ENCODE measurements around the gene MUC5AC. TPM values are rescaled to one million over a fixed set of nuclear protein-coding genes. Genes with fewer than 3 reads are reported as not detected.
"Not testable (repeated sequence)": the region's sequence is repeated elsewhere in the genome, so short reads cannot be mapped to it uniquely, and the experiment has no call there.

MUC5AC gene
- total and polyA plus RNA-seq, 2 of the 13 experiments (the other 11 are each of a cell fraction or from before 2014, with no cell fraction given), result under 0.01 TPM; not detected in 1

GRCh38 chr11:1246301-1246700 is 88.5 kb downstream of the MUC5AC start:
- H3K79me2 ChIP-seq (ENCODE audit: insufficient read depth, low read length); ATAC-seq; H2AFZ ChIP-seq (ENCODE audit: low read length); H3K4me1 ChIP-seq (ENCODE audit: insufficient read depth, low read length); FAIRE-seq; H3K4me3 ChIP-seq (replicated peaks in 1 of 3; ENCODE audit: insufficient read depth in 1 of 3, low read depth in 2 of 3, low read length in 3 of 3); in situ Hi-C loops (cut with HindIII; ENCODE audit: extremely low pct_ligation_motif_present, low pct_unique_long_range_greater_than_20kb); BruUV-seq (replicated peaks); DNase-seq (ENCODE audit: low spot score); H3K9ac ChIP-seq (ENCODE audit: insufficient read depth, low read depth, low read length); H3K9me3 ChIP-seq (ENCODE audit: low read length); CTCF ChIA-PET (ENCODE audit: low intra/inter-chr PET ratio, low total read pairs); H4K20me1 ChIP-seq (ENCODE audit: insufficient read depth, low read length); H3K27ac ChIP-seq (ENCODE audit: extremely low read length, insufficient read depth, low read length); intact Hi-C loops (cut with micrococcal nuclease; ENCODE audit: unreplicated experiment); H3K36me3 ChIP-seq (replicated peaks in 1 of 2; ENCODE audit: control insufficient read depth in 1 of 2, insufficient read depth in 2 of 2, low read length in 2 of 2); H3K27me3 ChIP-seq (ENCODE audit: control insufficient read depth in 1 of 2, insufficient read depth in 2 of 2, low read length in 2 of 2); H3K4me2 ChIP-seq (ENCODE audit: low read depth, low read length); POLR2A ChIA-PET: not testable (repeated sequence)
- 88% methylated on average over 11 of the region's 14 CpGs for WGBS (ENCODE audit: low lambda C conversion rate)

- ATAC-seq; CTCF ChIA-PET (ENCODE audit: low intra/inter-chr PET ratio, low total read pairs); H3K9ac ChIP-seq (ENCODE audit: insufficient read depth, low read depth, low read length); H4K20me1 ChIP-seq (ENCODE audit: insufficient read depth, low read length); BruUV-seq (replicated peaks); FAIRE-seq; H3K36me3 ChIP-seq (replicated peaks in 1 of 2; ENCODE audit: control insufficient read depth in 1 of 2, insufficient read depth in 2 of 2, low read length in 2 of 2); H3K27ac ChIP-seq (ENCODE audit: extremely low read length, insufficient read depth, low read length); H3K4me2 ChIP-seq (ENCODE audit: low read depth, low read length); POLR2A ChIA-PET; intact Hi-C loops (cut with micrococcal nuclease; ENCODE audit: unreplicated experiment); DNase-seq (ENCODE audit: low spot score); H2AFZ ChIP-seq (ENCODE audit: low read length); H3K27me3 ChIP-seq (ENCODE audit: control insufficient read depth in 1 of 2, insufficient read depth in 2 of 2, low read length in 2 of 2); H3K4me1 ChIP-seq (ENCODE audit: insufficient read depth, low read length); H3K79me2 ChIP-seq (ENCODE audit: insufficient read depth, low read length); H3K4me3 ChIP-seq (replicated peaks in 1 of 3; ENCODE audit: insufficient read depth in 1 of 3, low read depth in 2 of 3, low read length in 3 of 3); in situ Hi-C loops (cut with HindIII; ENCODE audit: extremely low pct_ligation_motif_present, low pct_unique_long_range_greater_than_20kb): not testable (repeated sequence)
- 88% methylated on average over 12 of the region's 14 CpGs for WGBS (ENCODE audit: low lambda C conversion rate)
- peaks cover 14% of the 10 kb centered on the region; the same call in 1 of the 2 replicates for H3K9me3 ChIP-seq (ENCODE audit: low read length)
These were observed 89.3 kb downstream of the MUC5AC start for GRCh38 chr11:1247026-1247425.

GRCh38 chr11:1248951-1249350 is 91.2 kb downstream of the MUC5AC start:
- H4K20me1 ChIP-seq (ENCODE audit: insufficient read depth, low read length); DNase-seq (ENCODE audit: low spot score); H3K27me3 ChIP-seq (ENCODE audit: control insufficient read depth in 1 of 2, insufficient read depth in 2 of 2, low read length in 2 of 2); BruUV-seq (replicated peaks); H2AFZ ChIP-seq (ENCODE audit: low read length); intact Hi-C loops (cut with micrococcal nuclease; ENCODE audit: unreplicated experiment); H3K4me3 ChIP-seq (replicated peaks in 1 of 3; ENCODE audit: insufficient read depth in 1 of 3, low read depth in 2 of 3, low read length in 3 of 3); H3K79me2 ChIP-seq (ENCODE audit: insufficient read depth, low read length); ATAC-seq; POLR2A ChIA-PET; H3K4me1 ChIP-seq (ENCODE audit: insufficient read depth, low read length); H3K9ac ChIP-seq (ENCODE audit: insufficient read depth, low read depth, low read length); H3K4me2 ChIP-seq (ENCODE audit: low read depth, low read length); H3K36me3 ChIP-seq (replicated peaks in 1 of 2; ENCODE audit: control insufficient read depth in 1 of 2, insufficient read depth in 2 of 2, low read length in 2 of 2); CTCF ChIA-PET (ENCODE audit: low intra/inter-chr PET ratio, low total read pairs); FAIRE-seq; H3K27ac ChIP-seq (ENCODE audit: extremely low read length, insufficient read depth, low read length); in situ Hi-C loops (cut with HindIII; ENCODE audit: extremely low pct_ligation_motif_present, low pct_unique_long_range_greater_than_20kb): not testable (repeated sequence)
- peaks cover 14% of the 10 kb centered on the region; the same call in 1 of the 2 replicates for H3K9me3 ChIP-seq (ENCODE audit: low read length)
- 78% methylated on average over 8 of the region's 18 CpGs for WGBS (ENCODE audit: low lambda C conversion rate)

- H3K36me3 ChIP-seq (replicated peaks in 1 of 2; ENCODE audit: control insufficient read depth in 1 of 2, insufficient read depth in 2 of 2, low read length in 2 of 2); POLR2A ChIA-PET; intact Hi-C loops (cut with micrococcal nuclease; ENCODE audit: unreplicated experiment); H3K4me1 ChIP-seq (ENCODE audit: insufficient read depth, low read length); CTCF ChIA-PET (ENCODE audit: low intra/inter-chr PET ratio, low total read pairs); H4K20me1 ChIP-seq (ENCODE audit: insufficient read depth, low read length); BruUV-seq (replicated peaks); H3K79me2 ChIP-seq (ENCODE audit: insufficient read depth, low read length); H3K4me3 ChIP-seq (replicated peaks in 1 of 3; ENCODE audit: insufficient read depth in 1 of 3, low read depth in 2 of 3, low read length in 3 of 3); H3K4me2 ChIP-seq (ENCODE audit: low read depth, low read length); H2AFZ ChIP-seq (ENCODE audit: low read length); in situ Hi-C loops (cut with HindIII; ENCODE audit: extremely low pct_ligation_motif_present, low pct_unique_long_range_greater_than_20kb); ATAC-seq; H3K27ac ChIP-seq (ENCODE audit: extremely low read length, insufficient read depth, low read length); H3K9ac ChIP-seq (ENCODE audit: insufficient read depth, low read depth, low read length); FAIRE-seq; DNase-seq (ENCODE audit: low spot score); H3K27me3 ChIP-seq (ENCODE audit: control insufficient read depth in 1 of 2, insufficient read depth in 2 of 2, low read length in 2 of 2): not testable (repeated sequence)
- H3K9me3 ChIP-seq (ENCODE audit: low read length), result peaks cover 14% of the 10 kb centered on the region; the same call in 1 of the 2 replicates
- WGBS (ENCODE audit: low lambda C conversion rate), result 40% methylated on average over 6 of the region's 12 CpGs
These were observed 92.7 kb downstream of the MUC5AC start for GRCh38 chr11:1250411-1250810.

All from HepG2 (cell line).